ENCODE measurements around the gene MAJIN.

The MAJIN gene

DNA sequence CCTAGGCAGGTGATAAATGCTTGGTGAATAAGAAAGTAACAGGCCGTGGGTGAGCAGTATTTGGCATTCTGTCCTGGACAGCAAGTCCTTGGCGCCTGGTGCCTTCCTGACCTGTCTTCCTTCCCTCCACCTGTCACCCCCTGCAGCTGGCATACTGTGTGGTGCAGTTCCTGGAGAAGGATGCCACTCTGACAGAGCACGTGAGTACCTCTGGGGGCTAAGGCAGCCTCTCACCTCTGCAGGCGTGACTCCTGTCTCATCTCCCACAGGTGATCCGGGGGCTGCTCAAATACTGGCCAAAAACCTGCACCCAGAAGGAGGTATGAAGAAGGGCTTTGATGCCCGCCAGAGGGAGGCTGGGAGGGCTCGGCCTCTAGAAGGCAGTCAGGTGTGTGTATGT, 40.6 kb downstream of the MAJIN start:
- TF ChIP-seq POLR2AphosphoS5 (IDR thresholded peaks at IDR 0.05; ENCODE audit: borderline replicate concordance, low read depth, low read length) (no peak), FOXP2 (optimal IDR thresholded peaks at IDR 0.05; ENCODE audit: control extremely low read depth, extremely low read length, insufficient read depth) (no peak), EZH2 (IDR thresholded peaks at IDR 0.05) (no peak)
- no peaks in the 10 kb centered on the region for H3K36me3 ChIP-seq (ENCODE audit: insufficient read depth, low read length)
- DNase-seq (ENCODE audit: low read depth, low spot score) = no peak
- H3K9me3 ChIP-seq (ENCODE audit: low read depth, low read length) = no peaks in the 10 kb centered on the region
- H3K27ac ChIP-seq = no peak overlapping the region
- H3K9ac ChIP-seq (ENCODE audit: insufficient read length) = no peak overlapping the region
- no peak overlapping the region for H3K4me3 ChIP-seq

- TF ChIP-seq EZH2 (IDR thresholded peaks at IDR 0.05) (no peak), FOXP2 (optimal IDR thresholded peaks at IDR 0.05; ENCODE audit: control extremely low read depth, extremely low read length, insufficient read depth) (no peak), POLR2AphosphoS5 (IDR thresholded peaks at IDR 0.05; ENCODE audit: borderline replicate concordance, low read depth, low read length) (no peak)
- no peak for DNase-seq (ENCODE audit: low read depth, low spot score)
- Histone ChIP-seq H3K36me3 (ENCODE audit: insufficient read depth, low read length) (no peaks in the 10 kb centered on the region), H3K9me3 (ENCODE audit: low read depth, low read length) (no peaks in the 10 kb centered on the region), H3K27ac (no peak overlapping the region), H3K9ac (ENCODE audit: insufficient read length) (no peak overlapping the region), H3K4me3 (no peak overlapping the region)
Measured at GRCh38 chr11:64930340-64930739, 41.6 kb downstream of the MAJIN start.

- TF ChIP-seq FOXP2 (optimal IDR thresholded peaks at IDR 0.05; ENCODE audit: control extremely low read depth, extremely low read length, insufficient read depth) = no peak
- TF ChIP-seq POLR2AphosphoS5 (IDR thresholded peaks at IDR 0.05; ENCODE audit: borderline replicate concordance, low read depth, low read length) = no peak
- no peak for TF ChIP-seq EZH2 (IDR thresholded peaks at IDR 0.05)
- no peak overlapping the region for H3K9ac ChIP-seq (ENCODE audit: insufficient read length)
- H3K36me3 ChIP-seq (ENCODE audit: insufficient read depth, low read length) = no peaks in the 10 kb centered on the region
- no peaks in the 10 kb centered on the region for H3K9me3 ChIP-seq (ENCODE audit: low read depth, low read length)
- DNase-seq (ENCODE audit: low read depth, low spot score) = no peak
- no peak overlapping the region for H3K27ac ChIP-seq
- H3K4me3 ChIP-seq = no peak overlapping the region
Measured at GRCh38 chr11:64929625-64930024, 42.3 kb downstream of the MAJIN start.

- no peak for DNase-seq (ENCODE audit: low read depth, low spot score)
- H3K9me3 ChIP-seq (ENCODE audit: low read depth, low read length) = no peaks in the 10 kb centered on the region
- TF ChIP-seq POLR2AphosphoS5 (IDR thresholded peaks at IDR 0.05; ENCODE audit: borderline replicate concordance, low read depth, low read length) (no peak), FOXP2 (optimal IDR thresholded peaks at IDR 0.05; ENCODE audit: control extremely low read depth, extremely low read length, insufficient read depth) (no peak), EZH2 (IDR thresholded peaks at IDR 0.05) (no peak)
- no peak overlapping the region for H3K4me3 ChIP-seq
- H3K27ac ChIP-seq = no peak overlapping the region
- H3K36me3 ChIP-seq (ENCODE audit: insufficient read depth, low read length) = no peaks in the 10 kb centered on the region
- no peak overlapping the region for H3K9ac ChIP-seq (ENCODE audit: insufficient read length)
Measured at GRCh38 chr11:64928957-64929356, 43.0 kb downstream of the MAJIN start.

DNA sequence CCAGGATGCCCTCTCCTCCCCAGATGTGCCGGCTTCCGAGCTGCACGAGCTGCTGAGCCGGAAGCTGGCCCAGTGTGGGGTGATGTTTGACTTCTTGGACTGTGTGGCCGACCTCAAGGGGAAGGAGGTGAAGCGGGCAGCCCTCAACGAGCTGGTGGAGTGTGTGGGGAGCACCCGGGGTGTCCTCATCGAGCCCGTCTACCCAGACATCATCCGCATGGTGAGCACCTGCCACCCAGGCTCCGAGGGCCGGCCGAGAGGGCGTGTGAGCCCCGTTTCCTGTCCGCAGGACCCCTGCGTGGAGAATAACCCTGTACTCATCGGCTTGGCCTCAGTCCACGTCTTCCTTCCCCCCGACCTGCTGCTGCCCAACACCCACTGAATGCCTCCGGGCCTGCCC, 45.2 kb downstream of the MAJIN start:
- Histone ChIP-seq H3K9me3 (ENCODE audit: low read depth, low read length) (no peaks in the 10 kb centered on the region), H3K27ac (no peak overlapping the region), H3K4me3 (no peak overlapping the region), H3K36me3 (ENCODE audit: insufficient read depth, low read length) (no peaks in the 10 kb centered on the region), H3K9ac (ENCODE audit: insufficient read length) (no peak overlapping the region)
- no peak for DNase-seq (ENCODE audit: low read depth, low spot score)
- TF ChIP-seq FOXP2 (optimal IDR thresholded peaks at IDR 0.05; ENCODE audit: control extremely low read depth, extremely low read length, insufficient read depth) (no peak), POLR2AphosphoS5 (IDR thresholded peaks at IDR 0.05; ENCODE audit: borderline replicate concordance, low read depth, low read length) (no peak), EZH2 (IDR thresholded peaks at IDR 0.05) (no peak)

DNA sequence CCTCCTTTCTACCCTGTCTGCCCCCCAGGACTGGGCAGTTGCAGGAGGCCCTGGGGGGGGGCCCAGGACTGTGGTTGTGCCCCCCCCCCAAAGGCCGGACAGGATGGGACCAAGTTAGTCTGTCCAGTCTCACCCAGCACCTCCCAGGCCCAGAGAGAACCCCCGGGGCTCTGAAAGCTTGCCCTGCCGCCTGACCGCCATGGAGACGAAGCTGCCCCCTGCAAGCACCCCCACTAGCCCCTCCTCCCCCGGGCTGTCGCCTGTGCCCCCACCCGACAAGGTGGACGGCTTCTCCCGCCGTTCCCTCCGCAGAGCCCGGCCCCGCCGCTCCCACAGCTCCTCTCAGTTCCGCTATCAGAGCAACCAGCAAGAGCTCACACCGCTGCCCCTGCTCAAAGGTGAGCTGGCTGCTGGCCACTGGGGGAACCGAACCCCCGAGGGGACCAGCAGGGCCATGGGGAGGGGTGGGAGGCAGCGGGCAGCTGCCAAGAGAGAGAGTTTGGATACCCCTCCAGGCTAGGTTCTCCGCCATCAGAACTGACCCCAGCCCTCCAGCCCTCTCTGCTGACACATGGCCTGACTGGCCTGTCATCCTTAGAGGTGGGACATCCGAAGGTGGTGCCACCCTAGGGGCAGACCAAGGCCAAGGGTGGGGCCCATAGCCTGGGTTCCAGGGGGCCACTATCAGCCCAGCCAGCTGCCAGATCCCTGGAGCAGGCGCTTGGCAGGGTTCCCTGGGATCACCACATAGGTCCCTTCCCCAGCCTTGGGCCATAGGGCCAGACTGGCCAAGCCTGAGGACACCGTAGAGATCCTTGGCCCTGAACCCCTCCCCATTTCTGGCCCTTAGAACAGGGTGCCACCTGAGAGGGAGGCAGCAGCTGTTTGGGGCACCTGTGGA, 46.1 kb downstream of the MAJIN start:
- TF ChIP-seq POLR2AphosphoS5 (IDR thresholded peaks at IDR 0.05; ENCODE audit: borderline replicate concordance, low read depth, low read length) (no peak), EZH2 (IDR thresholded peaks at IDR 0.05) (no peak), FOXP2 (optimal IDR thresholded peaks at IDR 0.05; ENCODE audit: control extremely low read depth, extremely low read length, insufficient read depth) (no peak)
- Histone ChIP-seq H3K9ac (ENCODE audit: insufficient read length) (no peak overlapping the region), H3K4me3 (no peak overlapping the region)

DNA sequence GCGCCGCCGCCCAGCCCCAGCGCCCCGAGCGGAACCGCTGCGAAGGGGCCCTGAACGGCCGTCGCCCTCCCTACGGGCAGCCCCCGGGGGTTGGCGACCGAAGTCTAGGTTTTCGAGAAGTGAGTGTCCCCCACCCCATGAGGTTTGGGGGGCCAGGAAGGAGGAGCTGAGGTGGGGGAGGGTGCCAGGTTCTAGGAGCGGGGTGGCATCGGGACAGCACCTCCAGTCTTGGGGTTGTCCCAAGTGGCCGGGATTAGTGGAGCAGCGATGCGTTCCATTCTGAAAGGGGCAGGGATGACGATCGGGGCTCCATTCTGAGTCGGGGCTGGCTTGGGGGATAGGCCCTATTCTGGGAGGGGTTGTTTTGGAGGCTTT, 47.0 kb downstream of the MAJIN start:
- TF ChIP-seq FOXP2 (optimal IDR thresholded peaks at IDR 0.05; ENCODE audit: control extremely low read depth, extremely low read length, insufficient read depth) (no peak), POLR2AphosphoS5 (IDR thresholded peaks at IDR 0.05; ENCODE audit: borderline replicate concordance, low read depth, low read length) (no peak), EZH2 (IDR thresholded peaks at IDR 0.05) (no peak)
- Histone ChIP-seq H3K4me3 (peak overlapping the region; percentile 85), H3K27ac (no peak overlapping the region), H3K36me3 (ENCODE audit: insufficient read depth, low read length) (no peaks in the 10 kb centered on the region), H3K9me3 (ENCODE audit: low read depth, low read length) (no peaks in the 10 kb centered on the region), H3K9ac (ENCODE audit: insufficient read length) (peak overlapping the region; percentile 62)
- DNase-seq (ENCODE audit: low read depth, low spot score) = no peak

More for the DNA sequence above, 46.1 kb downstream of the MAJIN start:
- H3K27ac ChIP-seq = no peak overlapping the region
- H3K36me3 ChIP-seq (ENCODE audit: insufficient read depth, low read length) = no peaks in the 10 kb centered on the region
- H3K9me3 ChIP-seq (ENCODE audit: low read depth, low read length) = no peaks in the 10 kb centered on the region
- DNase-seq (ENCODE audit: low read depth, low spot score) = no peak

- Histone ChIP-seq H3K9me3 (ENCODE audit: low read depth, low read length) (no peaks in the 10 kb centered on the region), H3K27ac (peak within 1 kb of the TSS; percentile 76; the same call in 1 of the 2 replicates), H3K9ac (ENCODE audit: insufficient read length) (peak within 1 kb of the TSS; percentile 62), H3K36me3 (ENCODE audit: insufficient read depth, low read length) (no peaks in the 10 kb centered on the region), H3K4me3 (peak within 1 kb of the TSS; percentile 85)
- no peak for DNase-seq (ENCODE audit: low read depth, low spot score)
- TF ChIP-seq FOXP2 (optimal IDR thresholded peaks at IDR 0.05; ENCODE audit: control extremely low read depth, extremely low read length, insufficient read depth) (no peak), EZH2 (IDR thresholded peaks at IDR 0.05) (no peak)
Measured at GRCh38 chr11:64923944-64924909, 47.7 kb downstream of the MAJIN start, which contains the start of gene PPP2R5B. Gene PPP2R5B, plus strand, starts transcription at chr11:64924689. Its CDS starts 1,046 bp downstream, at chr11:64925735.
